H1 (cell line): ENCODE measurements around the gene CCNT1. TPM values are rescaled to one million over a fixed set of nuclear protein-coding genes. Genes with fewer than 3 reads are reported as not detected.

Experiments
- CTCF ChIA-PET: fragments of 300-600 bp; sonication (Branson Sonifier 250); formaldehyde crosslinking; loops from one replicate; lab custom pipeline; 2021; ENCODE audit not compliant: partially characterized antibody; lab: Charles Lee
- POLR2A ChIA-PET: fragments of 300-600 bp; sonication (Branson Sonifier 250); formaldehyde crosslinking; loops from one replicate; lab custom pipeline; 2021; ENCODE audit warnings: inconsistent platforms; ENCODE audit not compliant: partially characterized antibody; lab: Charles Lee
- DNase-seq, 2 experiments: peaks; one replicate each; pipeline versions ENCODE4 v3.0.0 to v3.0.0-alpha.2; 2010 to 2022; ENCODE audit warnings: low spot score in 2 of 2, low read depth in 1 of 2, mixed read lengths in 1 of 2
- FAIRE-seq: peaks from 2 replicates; lab custom pipeline; 2011; peaks lifted over from hg19 to GRCh38; lab: Jason Lieb, UNC
- H2AFZ ChIP-seq: 2 replicates; pipeline ENCODE4 v1.8.1; 2012; ENCODE audit warnings: low read length, inconsistent platforms
- H2AK5ac ChIP-seq: 2 replicates; pipeline ENCODE4 v1.6.1; 2013; ENCODE audit warnings: low read depth, low read length
- H2BK120ac ChIP-seq: replicated peaks from 2 replicates; pipeline ENCODE3; 2013; ENCODE audit warnings: low read depth, low read length, inconsistent platforms
- H2BK12ac ChIP-seq: 2 replicates; pipeline ENCODE4 v1.6.1; 2013; ENCODE audit warnings: low read depth, low read length
- H2BK15ac ChIP-seq: 2 replicates; pipeline ENCODE4 v1.6.1; 2013; ENCODE audit warnings: low read length
- H2BK20ac ChIP-seq: 2 replicates; pipeline ENCODE4 v1.6.1; 2013; ENCODE audit warnings: low read length
- H2BK5ac ChIP-seq: 2 replicates; pipeline ENCODE4 v1.6.1; 2013; ENCODE audit warnings: low read depth, low read length
- H3K14ac ChIP-seq: 2 replicates; pipeline ENCODE4 v1.6.1; 2013; ENCODE audit warnings: inconsistent platforms; ENCODE audit not compliant: insufficient read length
- H3K18ac ChIP-seq: 2 replicates; pipeline ENCODE4 v1.6.1; 2013; ENCODE audit warnings: low read length; ENCODE audit errors: extremely low read depth
- H3K23ac ChIP-seq: 2 replicates; pipeline ENCODE4 v1.6.1; 2013; ENCODE audit warnings: inconsistent platforms; ENCODE audit not compliant: insufficient read length
- H3K23me2 ChIP-seq: 2 replicates; pipeline ENCODE4 v1.6.1; 2013; ENCODE audit warnings: low read depth, low read length
- H3K27ac ChIP-seq: 2 replicates; pipeline ENCODE4 v1.6.1; 2011; ENCODE audit warnings: low read depth, low read length, inconsistent platforms
- H3K27me3 ChIP-seq, 4 experiments: replicated peaks in 1 of 4; 1 replicate in 1 of 4; 2 replicates in 3 of 4; pipeline versions ENCODE4 v1.6.1 to v1.8.1; 2011 to 2013; ENCODE audit warnings: low read length in 3 of 4, mild to moderate bottlenecking in 3 of 4, inconsistent platforms in 2 of 4, mixed read lengths in 2 of 4, moderate library complexity in 1 of 4; ENCODE audit not compliant: control insufficient read depth in 3 of 4, insufficient read depth in 3 of 4; ENCODE audit errors: extremely low read depth in 1 of 4
- H3K36me3 ChIP-seq, 4 experiments: 2 replicates each; pipeline versions ENCODE4 v1.6.1 to v1.8.1; 2011 to 2013; ENCODE audit warnings: mild to moderate bottlenecking in 4 of 4, low read length in 3 of 4, moderate library complexity in 2 of 4, control low read depth in 1 of 4, inconsistent platforms in 1 of 4; ENCODE audit not compliant: insufficient read depth in 4 of 4, control insufficient read depth in 2 of 4
- H3K4ac ChIP-seq: replicated peaks from 2 replicates; pipeline ENCODE3; 2013; ENCODE audit warnings: low read length, low read depth, mixed read lengths, inconsistent platforms; ENCODE audit not compliant: insufficient read length
- H3K4me1 ChIP-seq, 4 experiments: replicated peaks in 1 of 4; 1 replicate in 1 of 4; 2 replicates in 3 of 4; pipeline versions ENCODE4 v1.6.1 to v1.8.1; 2011 to 2013; ENCODE audit warnings: low read length in 3 of 4, inconsistent platforms in 2 of 4, mixed read lengths in 1 of 4; ENCODE audit not compliant: insufficient read depth in 4 of 4, control insufficient read depth in 3 of 4
- H3K4me2 ChIP-seq, 2 experiments: 2 replicates each; pipeline versions ENCODE4 v1.6.1 to v1.8.1; 2011 to 2013; ENCODE audit warnings: low read depth in 2 of 2, low read length in 2 of 2, control low read depth in 1 of 2, inconsistent platforms in 1 of 2, mild to moderate bottlenecking in 1 of 2; ENCODE audit not compliant: insufficient read depth in 1 of 2
- H3K4me3 ChIP-seq, 4 experiments: fragments of 200-600, 300-600 bp in 1 of 4; sonication (generic), shearing (Covaris generic), sonication (Bioruptor Twin) in 1 of 4; 2 replicates each; pipeline versions ENCODE4 v1.5.1 to v1.8.1; 2011 to 2016; ENCODE audit warnings: low read length in 4 of 4, low read depth in 3 of 4, control low read depth in 2 of 4, inconsistent platforms in 2 of 4, mild to moderate bottlenecking in 2 of 4, mixed read lengths in 1 of 4, moderate library complexity in 1 of 4; ENCODE audit not compliant: insufficient read depth in 2 of 4; ENCODE audit errors: extremely low read depth in 1 of 4
- H3K56ac ChIP-seq: replicated peaks from 2 replicates; pipeline ENCODE3; 2013; ENCODE audit warnings: low read depth, mild to moderate bottlenecking, mixed read lengths, low read length, inconsistent platforms; ENCODE audit not compliant: insufficient read length
- H3K79me1 ChIP-seq: 2 replicates; pipeline ENCODE4 v1.6.1; 2013; ENCODE audit warnings: low read depth, low read length, control low read depth
- H3K79me2 ChIP-seq, 2 experiments: 2 replicates each; pipeline versions ENCODE4 v1.6.1 to v1.8.1; 2012 to 2013; ENCODE audit warnings: low read length in 2 of 2, mild to moderate bottlenecking in 2 of 2, inconsistent platforms in 1 of 2; ENCODE audit not compliant: insufficient read depth in 2 of 2, control insufficient read depth in 1 of 2
- H3K9ac ChIP-seq, 4 experiments: replicated peaks in 1 of 4; 1 replicate in 1 of 4; 2 replicates in 3 of 4; pipeline versions ENCODE4 v1.6.1 to v1.8.1; 2011 to 2013; ENCODE audit warnings: low read depth in 3 of 4, low read length in 3 of 4, control low read depth in 2 of 4, mild to moderate bottlenecking in 2 of 4, moderate library complexity in 2 of 4, inconsistent platforms in 1 of 4; ENCODE audit errors: extremely low read depth in 1 of 4
- H3K9me3 ChIP-seq, 2 experiments: 2 replicates each; pipeline versions ENCODE4 v1.6.1 to v1.8.1; 2012 to 2013; ENCODE audit warnings: mild to moderate bottlenecking in 2 of 2, moderate library complexity in 2 of 2, control low read depth in 1 of 2, inconsistent platforms in 1 of 2, low read depth in 1 of 2, low read length in 1 of 2, mixed read lengths in 1 of 2; ENCODE audit not compliant: insufficient read depth in 2 of 2
- H4K20me1 ChIP-seq, 2 experiments: replicated peaks in 1 of 2; 2 replicates each; pipeline versions ENCODE3 to v1.8.1; 2011 to 2013; ENCODE audit warnings: inconsistent platforms in 2 of 2, low read length in 2 of 2, mild to moderate bottlenecking in 1 of 2; ENCODE audit not compliant: insufficient read depth in 2 of 2, control insufficient read depth in 1 of 2
- H4K5ac ChIP-seq: 2 replicates; pipeline ENCODE4 v1.6.1; 2013; ENCODE audit warnings: low read length, low read depth, mixed read lengths, inconsistent platforms; ENCODE audit not compliant: insufficient read length
- H4K8ac ChIP-seq: 2 replicates; pipeline ENCODE4 v1.8.0; 2013; ENCODE audit warnings: mild to moderate bottlenecking, moderate library complexity, low read length, inconsistent platforms; ENCODE audit not compliant: insufficient read depth; ENCODE audit errors: extremely low read depth
- H4K91ac ChIP-seq: replicated peaks from 2 replicates; pipeline ENCODE3; 2013; ENCODE audit warnings: low read length, mixed read lengths, inconsistent platforms; ENCODE audit not compliant: insufficient read length
- EP300 ChIP-seq, 2 experiments: IDR thresholded peaks; 1 replicate in 1 of 2; 2 replicates in 1 of 2; pipeline ENCODE4 v1.6.1; 2011 to 2012; ENCODE audit warnings: low read depth in 2 of 2, low read length in 2 of 2, mild to moderate bottlenecking in 2 of 2, borderline replicate concordance in 1 of 2, inconsistent platforms in 1 of 2, moderate library complexity in 1 of 2
- JUN ChIP-seq: IDR thresholded peaks from 2 replicates; pipeline ENCODE4 v1.6.1; 2011; ENCODE audit warnings: low read depth, mild to moderate bottlenecking, improper control_type of control experiment, low read length
- KDM4A ChIP-seq: IDR thresholded peaks from one replicate; pipeline ENCODE4 v1.7.1; 2012; ENCODE audit warnings: low read depth, mild to moderate bottlenecking, moderate library complexity, low read length, inconsistent platforms; ENCODE audit not compliant: severe bottlenecking
- RBBP5 ChIP-seq: IDR thresholded peaks from 2 replicates; pipeline ENCODE4 v1.7.1; 2012; ENCODE audit warnings: low read depth, mild to moderate bottlenecking, inconsistent platforms, low read length, moderate library complexity, borderline replicate concordance
- RNF2 ChIP-seq: fragments of 200-900, 300-1000 bp; sonication (generic); IDR thresholded peaks from 2 replicates; pipeline ENCODE4 v1.7.1; 2016; ENCODE audit warnings: borderline replicate concordance, low read depth, mild to moderate bottlenecking, antibody characterized with exemption, low read length; ENCODE audit not compliant: poor library complexity, severe bottlenecking; ENCODE audit errors: missing control alignments
- RXRA ChIP-seq: IDR thresholded peaks from 2 replicates; pipeline ENCODE4 v1.6.1; 2011; ENCODE audit warnings: low read depth, mild to moderate bottlenecking, low read length, moderate library complexity; ENCODE audit not compliant: insufficient read depth
- SIRT6 ChIP-seq: IDR thresholded peaks from one replicate; pipeline ENCODE4 v1.7.1; 2012; ENCODE audit warnings: low read length, inconsistent platforms
- SP4 ChIP-seq: IDR thresholded peaks from 2 replicates; pipeline ENCODE4 v1.6.1; 2012; ENCODE audit warnings: low read length, inconsistent platforms
- WGBS, 2 experiments: shearing (Covaris generic) in 1 of 2; methylation state at CpG; one replicate each; pipeline versions ENCODE4 v1.1.6 to v1.1.7; 2013 to 2015; ENCODE audit warnings: low lambda C conversion rate in 2 of 2, mixed read lengths in 2 of 2, inconsistent platforms in 1 of 2, low coverage in 1 of 2, missing lambda C conversion rate in 1 of 2; ENCODE audit not compliant: insufficient replicate concordance in 2 of 2, insufficient coverage in 1 of 2, insufficient read length in 1 of 2; ENCODE audit errors: extremely low coverage in 1 of 2, missing lambda C conversion rate in 1 of 2; 5-methylcytosine and 5-hydroxymethylcytosine counted together
- polyA plus RNA-seq, 7 experiments: library from polyadenylated mRNA; depleted of rRNA in 3 of 7; stranded (reverse) in 5 of 7; unstranded in 2 of 7; fragments of >200 nt in 5 of 7; fragments of 200-250 nt in 2 of 7; gene quantifications; 1 replicate in 5 of 7; 2 replicates in 1 of 7; 4 replicates in 1 of 7; pipeline versions ENCODE4 v1.2.1 to v1.2.3, GENCODE V29; 2011 to 2013; ENCODE audit warnings: missing spikeins in 2 of 7, mixed read lengths in 2 of 7
- total RNA-seq: library from RNA; stranded (reverse); fragmentation: NEBNext Ultra II Directional; extraction: Animal tissue kit (Norgen Biotek cat#: 25700); gene quantifications from 2 replicates; pipeline ENCODE4 v1.2.1, GENCODE V29; 2021

The CCNT1 gene
- total and polyA plus RNA-seq, 2 of the 8 experiments (the other 6 are each of a cell fraction or from before 2014, with no cell fraction given), result 13.2 to 45.9 TPM

DNA sequence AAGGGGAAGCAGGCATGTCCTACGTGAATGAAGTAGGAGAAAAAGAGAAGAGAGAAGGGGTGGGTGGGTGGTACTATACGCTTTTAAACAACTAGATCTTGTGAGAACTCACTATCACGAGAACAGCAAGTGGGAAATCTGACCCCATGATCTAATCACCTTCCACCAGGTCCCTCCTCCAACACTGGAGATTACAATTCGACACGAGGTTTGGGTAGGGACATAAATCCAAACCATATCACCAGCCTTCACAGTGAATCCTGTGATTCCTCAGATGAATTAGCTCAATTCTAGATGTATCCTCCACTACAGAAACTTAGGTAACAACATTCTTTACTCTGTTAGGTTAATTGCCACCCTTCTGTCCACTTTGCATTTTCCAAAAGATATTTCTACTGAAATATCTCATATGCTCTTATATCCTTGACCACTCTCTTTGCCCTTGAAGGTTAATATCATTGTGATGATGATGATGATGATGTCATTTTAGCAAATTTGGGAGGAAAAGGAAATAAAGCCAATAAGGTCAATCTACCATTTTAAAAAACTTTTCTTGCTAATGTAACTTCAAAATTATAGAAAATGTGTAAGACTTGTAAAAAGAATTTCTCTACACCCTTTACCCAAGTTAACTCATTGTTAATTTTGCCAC, 23.2 kb upstream of the CCNT1 start:
- H3K18ac ChIP-seq, result no peak overlapping the region
- WGBS, 2 experiments, result 84% methylated on average over 5 of the region's 5 CpGs; no CpG with 5 or more reads in 1 of the 2 experiments
- no peak overlapping the region for H2BK15ac ChIP-seq
- no peak overlapping the region for H3K4ac ChIP-seq
- no peak overlapping the region for H3K27ac ChIP-seq
- no peak overlapping the region for H2BK5ac ChIP-seq
- no peaks in the 10 kb centered on the region for H3K79me1 ChIP-seq
- H3K4me1 ChIP-seq, result no peaks in the 10 kb centered on the region
- no peak overlapping the region for H2AFZ ChIP-seq
- ChIA-PET CTCF (interaction anchor here (0.6 to 2.0 kb wide), 2 partner anchors 13 to 65 kb away, joined by 3 to 7 read pairs; no protein-coding TSS in a partner anchor), POLR2A (no interaction called here)
- H3K9me3 ChIP-seq, result no peaks in the 10 kb centered on the region
- H3K27me3 ChIP-seq, result no peaks in the 10 kb centered on the region
- H4K5ac ChIP-seq, result no peak overlapping the region
- no peak overlapping the region for H2BK120ac ChIP-seq
- FAIRE-seq (no peak), DNase-seq (no peak)
- H3K23me2 ChIP-seq, result no peaks in the 10 kb centered on the region
- H3K9ac ChIP-seq, result no peak overlapping the region
- no peak overlapping the region for H4K8ac ChIP-seq
- H4K20me1 ChIP-seq, result no peaks in the 10 kb centered on the region
- no peak overlapping the region for H2BK12ac ChIP-seq
- no peak overlapping the region for H3K4me3 ChIP-seq
- H3K36me3 ChIP-seq, result no peaks in the 10 kb centered on the region
- no peak overlapping the region for H3K23ac ChIP-seq
- no peak overlapping the region for H3K56ac ChIP-seq
- H3K79me2 ChIP-seq, result no peaks in the 10 kb centered on the region
- no peak overlapping the region for H3K4me2 ChIP-seq
- no peak overlapping the region for H2BK20ac ChIP-seq
- no peak overlapping the region for H2AK5ac ChIP-seq
- H4K91ac ChIP-seq, result no peak overlapping the region
- H3K14ac ChIP-seq, result no peak overlapping the region
- no peak for TF ChIP-seq JUN
- TF ChIP-seq RBBP5, result no peak
- TF ChIP-seq EP300 (IDR thresholded peaks at IDR 0.05; ENCODE audit: borderline replicate concordance in 1 of 2, low read depth in 2 of 2, low read length in 2 of 2), result no peak
- no peak for TF ChIP-seq SIRT6
- no peak for TF ChIP-seq KDM4A
- no peak for TF ChIP-seq SP4
- no peak for TF ChIP-seq RXRA
- TF ChIP-seq RNF2, result no peak
